ENCODE measurements around the gene INPP5A. TPM values are rescaled to one million over a fixed set of nuclear protein-coding genes. Genes with fewer than 3 reads are reported as not detected.

Gene INPP5A
- total RNA-seq, 1 experiment from 2014 or later = 16.6 TPM

- no peak for TF ChIP-seq CTCF (IDR thresholded peaks at IDR 0.05; ENCODE audit: unreplicated experiment)
- Mint-ChIP-seq H3K4me3 (ENCODE audit: low read depth, unreplicated experiment) (no peak overlapping the region), H3K36me3 (ENCODE audit: insufficient read depth, unreplicated experiment) (no peaks in the 10 kb centered on the region), H3K27me3 (ENCODE audit: unreplicated experiment) (peaks cover 38% of the 10 kb centered on the region), H3K4me1 (ENCODE audit: low read depth, unreplicated experiment) (no peaks in the 10 kb centered on the region), H3K27ac (ENCODE audit: unreplicated experiment) (no peak overlapping the region), H3K9me3 (ENCODE audit: low read depth, unreplicated experiment) (no peaks in the 10 kb centered on the region)
- DNase-seq = no peak
- no TSS peak for BruUV-seq (replicated peaks)
- CTCF ChIA-PET = no interaction called here
- intact Hi-C loops (cut with micrococcal nuclease; ENCODE audit: unreplicated experiment) = no loop called here
Observed at GRCh38 chr10:132509506-132510173, 27.9 kb upstream of the INPP5A start.

GRCh38 chr10:132510174-132510611 is 27.4 kb upstream of the INPP5A start:
- H3K36me3 Mint-ChIP-seq (ENCODE audit: insufficient read depth, unreplicated experiment) = no peaks in the 10 kb centered on the region
- peaks cover 38% of the 10 kb centered on the region for H3K27me3 Mint-ChIP-seq (ENCODE audit: unreplicated experiment)
- H3K4me1 Mint-ChIP-seq (ENCODE audit: low read depth, unreplicated experiment) = no peaks in the 10 kb centered on the region
- H3K9me3 Mint-ChIP-seq (ENCODE audit: low read depth, unreplicated experiment) = no peaks in the 10 kb centered on the region
- H3K27ac Mint-ChIP-seq (ENCODE audit: unreplicated experiment) = no peak overlapping the region
- CTCF ChIA-PET = no interaction called here
- H3K4me3 Mint-ChIP-seq (ENCODE audit: low read depth, unreplicated experiment) = no peak overlapping the region
- intact Hi-C loops (cut with micrococcal nuclease; ENCODE audit: unreplicated experiment) = no loop called here
- no peak for TF ChIP-seq CTCF (IDR thresholded peaks at IDR 0.05; ENCODE audit: unreplicated experiment)
- DNase-seq = no peak
- no TSS peak for BruUV-seq (replicated peaks)

GRCh38 chr10:132511121-132512051 is 26.2 kb upstream of the INPP5A start:
- no peak for DNase-seq
- H3K9me3 Mint-ChIP-seq (ENCODE audit: low read depth, unreplicated experiment) = no peaks in the 10 kb centered on the region
- TF ChIP-seq CTCF (IDR thresholded peaks at IDR 0.05; ENCODE audit: unreplicated experiment) = no peak
- H3K27me3 Mint-ChIP-seq (ENCODE audit: unreplicated experiment) = peaks cover 38% of the 10 kb centered on the region
- H3K4me3 Mint-ChIP-seq (ENCODE audit: low read depth, unreplicated experiment) = no peak overlapping the region
- CTCF ChIA-PET = no interaction called here
- no TSS peak for BruUV-seq (replicated peaks)
- peaks cover 2% of the 10 kb centered on the region for H3K4me1 Mint-ChIP-seq (ENCODE audit: low read depth, unreplicated experiment)
- no peaks in the 10 kb centered on the region for H3K36me3 Mint-ChIP-seq (ENCODE audit: insufficient read depth, unreplicated experiment)
- H3K27ac Mint-ChIP-seq (ENCODE audit: unreplicated experiment) = no peak overlapping the region
- intact Hi-C loops (cut with micrococcal nuclease; ENCODE audit: unreplicated experiment) = no loop called here

- TF ChIP-seq CTCF (IDR thresholded peaks at IDR 0.05; ENCODE audit: unreplicated experiment) = no peak
- Mint-ChIP-seq H3K9me3 (ENCODE audit: low read depth, unreplicated experiment) (no peaks in the 10 kb centered on the region), H3K36me3 (ENCODE audit: insufficient read depth, unreplicated experiment) (no peaks in the 10 kb centered on the region), H3K4me1 (ENCODE audit: low read depth, unreplicated experiment) (peaks cover 8% of the 10 kb centered on the region), H3K27ac (ENCODE audit: unreplicated experiment) (no peak overlapping the region), H3K4me3 (ENCODE audit: low read depth, unreplicated experiment) (no peak overlapping the region), H3K27me3 (ENCODE audit: unreplicated experiment) (peaks cover 38% of the 10 kb centered on the region)
- intact Hi-C loops (cut with micrococcal nuclease; ENCODE audit: unreplicated experiment) = no loop called here
- CTCF ChIA-PET = interaction anchor here (1.5 kb wide), 1 partner anchor 8 kb away, joined by 3 read pairs; no protein-coding TSS in a partner anchor
- no TSS peak for BruUV-seq (replicated peaks)
- DNase-seq = no peak
Observed at GRCh38 chr10:132512052-132512442, 25.5 kb upstream of the INPP5A start.

All from Calu3 (cell line).